A673 (cell line): ENCODE results near the gene EPHB2. TPM values are rescaled to one million over a fixed set of nuclear protein-coding genes. Genes with fewer than 3 reads are reported as not detected.

Experiments
- BruUV-seq: library from RNA; stranded (reverse); fragments of 400-500 nt; replicated peaks from 2 replicates; lab custom pipeline; 2021; lab: Mats Ljungman, UMichigan
- CTCF ChIA-PET: fragments of 300-600 bp; sonication (Branson Sonifier 250); formaldehyde crosslinking; loops from one replicate; lab custom pipeline; 2022; ENCODE audit warnings: antibody characterized with exemption; lab: Charles Lee
- POLR2A ChIA-PET: fragments of 300-600 bp; sonication (Branson Sonifier 250); formaldehyde crosslinking; loops from one replicate; lab custom pipeline; 2022; ENCODE audit warnings: antibody characterized with exemption; ENCODE audit not compliant: low non-redundant PET; lab: Charles Lee
- DNase-seq: peaks from one replicate; pipeline ENCODE4 v3.0.0-alpha.2; 2015; ENCODE audit warnings: low spot score
- H3K27ac ChIP-seq: fragments of 200-600 bp; sonication (generic); 2 replicates; pipeline ENCODE4 v1.5.1; 2016; ENCODE audit warnings: mixed run types, low read depth, mild to moderate bottlenecking, mixed read lengths, antibody characterized with exemption, low read length; ENCODE audit not compliant: poor library complexity, severe bottlenecking
- H3K27me3 ChIP-seq: fragments of 200-600 bp; sonication (generic); replicated peaks from 2 replicates; pipeline ENCODE4 v1.6.1; 2017; ENCODE audit warnings: mixed run types, low read depth, mild to moderate bottlenecking, mixed read lengths, antibody characterized with exemption, low read length; ENCODE audit not compliant: insufficient read depth, poor library complexity
- H3K36me3 ChIP-seq: fragments of 200-600 bp; sonication (generic); 2 replicates; pipeline ENCODE4 v1.6.1; 2016; ENCODE audit warnings: mixed run types, mild to moderate bottlenecking, mixed read lengths, antibody characterized with exemption, low read length; ENCODE audit not compliant: insufficient read depth, poor library complexity, severe bottlenecking
- H3K4me1 ChIP-seq: fragments of 200-600 bp; sonication (generic); 2 replicates; pipeline ENCODE4 v1.6.1; 2017; ENCODE audit warnings: mixed run types, mild to moderate bottlenecking, mixed read lengths, antibody characterized with exemption, low read length; ENCODE audit not compliant: insufficient read depth, poor library complexity, severe bottlenecking
- H3K4me3 ChIP-seq: fragments of 200-600 bp; sonication (generic); 2 replicates; pipeline ENCODE4 v1.5.1; 2016; ENCODE audit warnings: low read depth, mixed run types, mild to moderate bottlenecking, mixed read lengths, low read length; ENCODE audit not compliant: poor library complexity, severe bottlenecking
- H3K9me3 ChIP-seq: fragments of 200-600 bp; sonication (generic); 2 replicates; pipeline ENCODE4 v1.6.1; 2016; ENCODE audit warnings: mixed run types, low read depth, mild to moderate bottlenecking, mixed read lengths, antibody characterized with exemption, low read length; ENCODE audit not compliant: poor library complexity, severe bottlenecking
- EZH2 ChIP-seq: fragments of 200-600 bp; sonication (generic); IDR thresholded peaks from 2 replicates; pipeline ENCODE4 v1.6.1; 2017; ENCODE audit warnings: borderline replicate concordance, low read depth, mild to moderate bottlenecking, mixed read lengths, antibody characterized with exemption, low read length; ENCODE audit not compliant: poor library complexity, severe bottlenecking
- intact Hi-C: fragments of 100-400 bp; cut with micrococcal nuclease; formaldehyde crosslinking; loops from one replicate; pipeline ENCODE4 v1.10.0; 2022; ENCODE audit not compliant: unreplicated experiment
- total RNA-seq: library from RNA; stranded (reverse); gene quantifications from 2 replicates; pipeline ENCODE4 v1.2.3, GENCODE V29; 2021
- TF ChIP-seq, protein P1 (sequence below): fragments of 300-800, 200-600 bp; sonication (generic); conservative IDR thresholded peaks from 2 replicates; pipeline ENCODE4 v1.5.1; 2017; ENCODE audit warnings: low read depth, mild to moderate bottlenecking, antibody characterized with exemption, low read length, moderate library complexity, mixed read lengths

Gene EPHB2
- total RNA-seq, 1 experiment from 2014 or later: 10.4 TPM

DNA sequence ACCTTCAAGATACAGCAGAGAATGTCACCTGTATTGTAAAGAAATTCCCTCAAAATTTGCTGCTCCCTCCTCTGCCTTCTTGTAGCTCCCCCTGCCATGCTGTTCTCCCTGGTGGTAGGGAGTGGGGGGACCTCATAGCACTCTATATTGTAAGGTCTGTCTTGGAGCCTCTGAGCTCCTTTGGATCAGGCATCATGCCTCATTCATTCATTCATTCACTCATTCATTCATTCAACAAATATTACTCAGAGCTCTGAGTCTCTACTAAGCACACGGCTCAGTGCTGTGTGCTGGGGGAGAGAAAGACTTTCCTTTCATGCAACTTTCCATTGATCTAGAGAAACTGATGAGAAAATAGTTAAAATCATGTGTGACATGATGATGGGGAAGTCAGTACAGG lies 27.1 kb upstream of the EPHB2 start:
- H3K27me3 ChIP-seq: no peaks in the 10 kb centered on the region
- CTCF ChIA-PET: no interaction called here
- H3K27ac ChIP-seq: no peak overlapping the region
- no peak for DNase-seq
- intact Hi-C loops: no loop called here
- BruUV-seq: no TSS peak
- POLR2A ChIA-PET: no interaction called here
- TF ChIP-seq, protein P1, sequence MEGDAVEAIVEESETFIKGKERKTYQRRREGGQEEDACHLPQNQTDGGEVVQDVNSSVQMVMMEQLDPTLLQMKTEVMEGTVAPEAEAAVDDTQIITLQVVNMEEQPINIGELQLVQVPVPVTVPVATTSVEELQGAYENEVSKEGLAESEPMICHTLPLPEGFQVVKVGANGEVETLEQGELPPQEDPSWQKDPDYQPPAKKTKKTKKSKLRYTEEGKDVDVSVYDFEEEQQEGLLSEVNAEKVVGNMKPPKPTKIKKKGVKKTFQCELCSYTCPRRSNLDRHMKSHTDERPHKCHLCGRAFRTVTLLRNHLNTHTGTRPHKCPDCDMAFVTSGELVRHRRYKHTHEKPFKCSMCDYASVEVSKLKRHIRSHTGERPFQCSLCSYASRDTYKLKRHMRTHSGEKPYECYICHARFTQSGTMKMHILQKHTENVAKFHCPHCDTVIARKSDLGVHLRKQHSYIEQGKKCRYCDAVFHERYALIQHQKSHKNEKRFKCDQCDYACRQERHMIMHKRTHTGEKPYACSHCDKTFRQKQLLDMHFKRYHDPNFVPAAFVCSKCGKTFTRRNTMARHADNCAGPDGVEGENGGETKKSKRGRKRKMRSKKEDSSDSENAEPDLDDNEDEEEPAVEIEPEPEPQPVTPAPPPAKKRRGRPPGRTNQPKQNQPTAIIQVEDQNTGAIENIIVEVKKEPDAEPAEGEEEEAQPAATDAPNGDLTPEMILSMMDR: no peak
- TF ChIP-seq EZH2: no peak
- H3K4me1 ChIP-seq: peaks cover 8% of the 10 kb centered on the region
- H3K4me3 ChIP-seq: no peak overlapping the region
- H3K9me3 ChIP-seq: no peaks in the 10 kb centered on the region
- no peaks in the 10 kb centered on the region for H3K36me3 ChIP-seq

DNA sequence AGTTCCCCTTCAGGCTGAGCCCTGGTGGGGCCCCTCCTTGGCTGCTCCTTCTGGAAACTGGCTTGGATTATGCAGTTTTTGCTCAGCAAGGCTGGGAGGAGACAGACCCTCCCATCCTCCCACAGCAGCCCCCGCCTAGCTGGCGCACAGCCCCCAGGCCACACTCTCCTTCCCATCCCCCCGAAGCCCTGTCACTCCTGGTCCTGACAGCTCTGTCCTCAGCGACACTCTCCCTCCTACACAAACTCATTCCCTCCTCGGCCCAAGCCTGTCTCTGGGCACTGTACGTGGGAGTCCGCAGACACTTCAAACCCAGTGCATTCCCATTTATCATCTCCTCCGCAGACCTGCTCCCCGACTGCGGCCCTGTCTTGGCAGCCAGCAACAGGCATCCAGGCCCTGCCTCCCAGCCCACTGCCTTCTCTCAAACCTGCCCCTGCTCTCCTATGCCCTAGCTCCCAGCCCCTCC lies 25.0 kb upstream of the EPHB2 start:
- TF ChIP-seq, protein P1: no peak
- TF ChIP-seq EZH2: no peak
- H3K4me1 ChIP-seq: peaks cover 3% of the 10 kb centered on the region
- H3K27me3 ChIP-seq: no peaks in the 10 kb centered on the region
- BruUV-seq: no TSS peak
- no peaks in the 10 kb centered on the region for H3K36me3 ChIP-seq
- H3K9me3 ChIP-seq: no peaks in the 10 kb centered on the region
- ChIA-PET POLR2A (no interaction called here), CTCF (no interaction called here)
- intact Hi-C loops: no loop called here
- no peak for DNase-seq
- H3K4me3 ChIP-seq: no peak overlapping the region
- H3K27ac ChIP-seq: no peak overlapping the region

DNA sequence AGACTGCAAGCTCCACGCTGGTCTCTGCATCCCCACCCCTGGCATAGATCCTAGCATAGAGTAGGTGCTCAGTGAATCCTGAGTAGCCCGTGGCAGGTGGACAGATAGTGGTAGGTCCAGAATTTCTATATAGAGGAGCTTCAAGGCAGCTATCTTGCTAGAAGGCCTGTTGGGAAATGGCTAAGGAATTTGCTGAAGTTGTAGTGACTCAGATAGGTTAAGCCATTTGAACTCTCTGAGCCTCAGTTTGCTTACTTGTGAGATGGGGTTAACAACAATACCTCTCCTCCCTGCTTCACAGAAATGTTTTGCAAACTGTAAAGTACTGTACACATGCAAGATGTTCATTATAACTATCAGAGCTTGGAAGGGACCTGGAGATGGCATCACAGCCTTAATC lies 23.4 kb upstream of the EPHB2 start:
- intact Hi-C loops: no loop called here
- H3K36me3 ChIP-seq: no peaks in the 10 kb centered on the region

More for the DNA sequence above, 23.4 kb upstream of the EPHB2 start:
- CTCF ChIA-PET: no interaction called here
- POLR2A ChIA-PET: no interaction called here
- Histone ChIP-seq H3K9me3 (no peaks in the 10 kb centered on the region), H3K4me3 (no peak overlapping the region), H3K27me3 (no peaks in the 10 kb centered on the region), H3K4me1 (peaks cover 3% of the 10 kb centered on the region), H3K27ac (no peak overlapping the region)
- TF ChIP-seq, protein P1: no peak
- TF ChIP-seq EZH2: no peak
- DNase-seq: no peak
- no TSS peak for BruUV-seq
